Measurements from ENCODE around the gene GABARAPL2.
"Not testable (repeated sequence)": the region's sequence is repeated elsewhere in the genome, so short reads cannot be mapped to it uniquely, and the experiment has no call there.

The GABARAPL2 gene

DNA sequence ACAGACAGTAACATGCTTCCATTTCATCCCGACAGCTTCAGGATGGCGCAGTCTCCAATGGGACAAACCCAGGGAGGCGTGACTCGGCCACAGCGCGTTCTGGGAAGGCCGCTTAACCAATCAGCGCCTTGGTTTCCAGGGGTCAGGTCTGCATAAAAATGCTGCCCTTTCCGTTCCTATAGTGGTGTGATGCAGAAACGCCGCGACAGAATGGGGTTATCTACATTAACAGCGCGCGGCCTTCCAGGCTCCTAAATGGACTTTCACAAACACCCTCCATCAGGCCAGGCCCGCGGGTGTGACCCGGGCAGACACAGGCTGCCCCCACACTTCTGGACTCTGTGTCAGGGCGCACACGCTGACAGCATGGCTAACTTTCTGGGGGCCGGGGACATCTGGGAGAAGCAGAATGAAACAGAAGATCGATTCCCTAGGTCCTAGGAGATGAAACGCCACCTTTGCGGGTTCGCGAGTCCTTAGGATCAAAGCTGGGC, 10.9 kb upstream of the GABARAPL2 start:
- DNase-seq: no peak

DNA sequence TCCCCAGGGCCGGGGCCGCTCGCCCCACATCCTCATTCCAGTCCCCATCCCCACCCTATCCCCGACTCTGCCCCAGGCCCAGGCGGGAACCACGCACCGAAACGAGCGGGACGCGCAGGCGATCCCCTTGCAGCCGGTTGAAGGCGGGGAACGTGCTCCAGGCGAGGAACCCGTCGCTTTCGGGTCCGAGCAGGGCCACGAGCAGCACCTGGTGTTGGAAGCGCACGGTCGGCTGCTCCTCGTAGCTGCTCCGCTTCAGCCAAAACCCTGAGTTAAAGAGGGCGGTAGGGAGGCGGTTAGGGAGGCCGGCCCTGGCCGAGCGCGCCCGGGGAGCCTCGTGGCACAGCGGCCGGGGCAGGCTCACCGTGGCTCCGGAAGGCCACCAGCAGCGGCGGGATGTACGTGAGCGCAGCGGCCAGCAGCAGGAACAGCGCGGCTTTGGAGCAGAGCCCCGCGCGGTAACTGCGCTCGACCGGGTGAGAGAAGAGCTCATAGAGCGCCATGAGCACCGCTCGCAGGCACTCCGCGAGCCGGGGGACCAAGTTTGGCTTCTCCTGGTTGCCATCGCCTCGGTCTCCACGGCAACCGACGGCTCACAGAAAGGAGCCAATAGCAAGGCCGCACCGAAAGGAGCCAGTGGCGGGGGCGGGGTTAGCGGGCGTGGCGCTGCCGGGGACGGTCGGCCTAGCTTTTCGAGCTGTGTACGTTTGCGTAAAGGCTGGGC, 10.3 kb upstream of the GABARAPL2 start, which contains the start of gene TMEM231:
Gene TMEM231 (minus strand): TSS at position 546 of the 724 bp plus-strand sequence. CDS start 43 bp downstream, at position 503.
- DNase-seq: peak; percentile 94

DNA sequence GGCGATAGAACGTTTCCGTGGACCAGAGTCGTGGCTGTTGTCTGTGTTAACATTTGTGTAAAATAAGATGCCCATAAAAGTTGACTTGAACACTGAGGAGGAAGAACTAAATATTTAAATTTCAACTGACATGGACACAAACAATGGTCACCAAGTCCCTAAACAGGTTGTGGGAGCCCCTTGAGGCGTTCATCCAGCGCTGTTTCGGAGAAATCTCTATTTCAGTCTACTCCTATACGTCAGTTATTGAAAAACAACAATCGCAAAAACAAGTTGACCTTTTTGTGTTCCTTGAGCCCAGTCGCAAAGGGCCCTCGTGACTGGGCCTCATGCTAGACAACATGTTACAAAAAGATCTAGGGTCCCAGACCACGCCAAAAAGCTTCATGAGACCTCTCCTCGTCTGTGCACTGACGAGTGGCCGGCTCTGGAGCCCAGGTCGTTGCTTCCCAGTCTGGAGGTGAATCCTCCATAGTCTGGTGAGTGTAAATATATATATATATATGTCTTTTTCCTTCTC, 9.7 kb upstream of the GABARAPL2 start:
- no peak for DNase-seq

DNA sequence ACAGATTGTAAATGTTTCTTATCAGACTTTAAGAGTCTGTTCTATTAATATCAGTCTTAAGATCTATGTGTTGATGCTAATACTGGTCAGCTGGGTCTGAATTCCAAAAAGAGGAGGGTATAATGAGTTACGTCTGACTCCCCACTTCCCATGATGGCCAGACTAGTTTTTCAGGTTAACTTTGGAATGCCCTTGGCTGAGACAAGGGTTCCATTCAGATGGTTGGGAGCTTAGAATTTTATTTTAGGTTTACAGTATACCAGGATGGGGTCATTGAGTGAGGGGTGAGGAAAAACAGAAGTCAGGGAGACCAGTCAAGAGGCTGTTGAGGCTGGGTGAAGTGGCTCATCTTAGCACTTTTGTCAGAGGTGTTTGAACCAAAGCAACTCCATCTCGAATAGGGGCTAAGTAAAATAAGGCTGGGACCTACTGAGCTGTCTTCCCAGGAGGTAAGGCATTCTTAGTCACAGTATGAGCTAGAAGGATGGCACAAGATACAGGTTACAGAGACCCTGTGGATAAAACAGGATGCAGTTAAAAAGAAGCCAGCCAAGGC, 7.3 kb upstream of the GABARAPL2 start:
- no peak for DNase-seq

DNA sequence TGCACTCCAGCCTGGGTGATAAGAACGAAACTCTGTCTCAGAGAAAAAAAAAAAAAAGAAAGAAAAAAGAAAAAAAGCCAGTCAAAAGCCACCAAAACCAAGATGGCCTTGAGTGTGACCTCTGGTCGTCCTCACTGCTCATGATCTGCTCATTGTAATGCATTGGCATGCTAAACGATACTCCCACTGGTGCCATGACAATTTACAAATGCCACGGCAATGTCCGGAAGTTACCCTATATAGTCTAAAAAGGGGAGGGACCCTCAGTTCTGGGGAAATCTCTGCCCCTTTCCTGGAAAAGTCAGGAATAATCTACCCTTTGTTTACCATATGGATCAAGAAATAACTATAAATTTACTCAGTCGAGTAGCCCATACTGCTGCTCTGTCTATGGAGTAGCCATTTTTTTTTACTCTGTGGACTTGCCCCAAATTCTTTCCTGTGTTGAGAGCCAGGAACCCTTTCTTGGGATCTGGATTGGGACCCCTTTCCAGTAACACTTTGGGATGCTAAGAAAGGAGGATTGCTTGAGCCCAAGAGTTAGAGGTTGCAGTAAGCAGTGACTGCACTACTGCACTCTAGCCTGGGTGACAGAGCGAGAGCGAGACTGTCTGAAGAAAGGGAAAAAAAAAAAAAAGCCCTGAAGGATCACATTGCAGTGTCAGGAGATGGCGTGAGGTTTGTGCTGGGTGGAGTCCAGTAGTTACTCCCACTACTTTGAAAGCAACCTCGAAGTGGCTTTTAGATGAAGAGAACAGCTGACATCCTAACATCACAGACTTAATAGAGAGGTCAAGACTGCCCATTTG, 6.4 kb upstream of the GABARAPL2 start:
- no peak for DNase-seq

DNA sequence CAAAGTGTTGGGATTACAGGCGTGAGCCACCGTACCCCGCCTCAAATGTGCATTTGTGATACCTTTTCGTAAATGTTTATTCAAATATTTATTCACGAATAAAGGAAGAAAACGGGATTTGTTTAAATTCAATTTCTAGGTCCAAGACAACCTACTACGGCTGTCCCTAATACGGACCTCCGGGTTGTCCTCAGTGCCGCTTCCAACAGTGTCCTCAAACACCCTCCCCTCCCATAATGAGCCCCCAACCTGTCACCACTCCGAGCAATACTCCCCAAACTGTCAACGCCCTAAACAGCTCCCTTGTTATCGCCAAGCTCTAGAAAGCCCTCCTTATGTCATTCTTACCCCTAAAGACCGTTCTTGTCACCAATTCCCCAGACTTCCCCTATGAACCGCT, 539 bp upstream of the GABARAPL2 start:
- DNase-seq: no peak

DNA sequence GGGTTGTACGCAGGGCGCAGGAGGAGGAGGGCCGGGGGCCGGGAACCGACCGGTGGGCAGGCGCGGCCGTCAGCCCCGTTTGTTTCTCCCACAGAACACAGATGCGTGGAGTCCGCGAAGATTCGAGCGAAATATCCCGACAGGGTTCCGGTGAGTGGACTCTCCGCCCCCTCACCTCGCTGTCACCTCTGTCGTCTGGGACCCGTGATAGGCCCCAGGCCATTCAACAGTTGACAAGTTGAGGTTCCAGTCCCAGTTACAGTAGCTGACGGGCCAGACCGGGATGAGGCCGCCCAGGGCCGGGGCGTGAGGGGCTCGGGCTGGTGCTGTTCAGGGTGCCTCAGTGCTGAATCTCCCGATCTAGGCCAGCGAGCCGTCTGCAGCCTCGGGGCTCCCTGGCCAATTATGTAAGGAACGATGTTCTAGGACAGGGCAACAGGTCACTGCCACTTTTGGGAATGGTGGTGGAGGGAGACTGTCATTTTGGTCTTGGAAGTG, 628 bp downstream of the GABARAPL2 start:
- DNase-seq: no peak

DNA sequence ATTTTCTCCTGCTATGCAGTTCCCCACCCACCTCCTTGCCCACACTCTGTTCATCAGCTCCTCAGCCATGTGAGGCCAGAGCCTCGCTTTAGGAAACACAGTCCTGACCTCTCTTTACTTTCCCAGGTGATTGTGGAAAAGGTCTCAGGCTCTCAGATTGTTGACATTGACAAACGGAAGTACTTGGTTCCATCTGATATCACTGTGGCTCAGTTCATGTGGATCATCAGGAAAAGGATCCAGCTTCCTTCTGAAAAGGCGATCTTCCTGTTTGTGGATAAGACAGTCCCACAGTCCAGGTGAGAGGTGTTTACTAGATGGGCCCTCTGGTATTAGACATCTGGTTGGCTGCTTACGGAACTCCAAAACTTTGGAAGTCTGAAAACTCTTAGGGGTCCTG, 1.7 kb downstream of the GABARAPL2 start:
- DNase-seq: no peak

DNA sequence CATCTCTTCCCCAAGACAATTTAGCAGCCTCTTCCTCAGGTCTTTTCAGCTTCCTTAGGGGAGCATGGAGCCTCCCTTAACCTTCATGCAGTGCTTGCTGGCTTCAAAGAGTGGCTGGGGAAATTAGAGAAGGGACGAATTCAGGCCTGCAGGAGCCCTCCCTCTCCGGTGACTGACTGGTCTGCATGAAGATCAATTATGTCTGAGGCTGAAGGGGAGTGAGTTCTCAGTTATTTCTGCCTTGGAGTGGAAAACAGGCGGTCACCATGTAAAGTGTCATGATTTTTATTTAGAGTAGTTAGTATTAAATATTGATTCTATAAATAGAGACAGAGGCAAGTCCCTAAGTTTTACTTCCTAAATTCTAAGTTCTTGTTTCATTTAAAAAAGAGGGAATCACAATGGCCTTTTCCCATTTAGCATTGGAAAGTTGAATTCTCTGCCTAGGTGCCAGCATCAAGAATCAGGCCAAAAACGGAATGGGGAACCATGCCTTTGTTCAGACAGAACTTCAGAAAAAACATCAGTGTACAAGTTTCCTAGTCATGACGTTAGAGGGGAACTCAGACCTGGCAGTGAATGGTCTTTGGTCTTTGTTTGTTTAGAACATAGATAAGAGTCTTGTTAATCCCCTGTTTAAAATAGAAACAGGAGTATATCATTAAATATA, 4.4 kb downstream of the GABARAPL2 start:
- DNase-seq: no peak

DNA sequence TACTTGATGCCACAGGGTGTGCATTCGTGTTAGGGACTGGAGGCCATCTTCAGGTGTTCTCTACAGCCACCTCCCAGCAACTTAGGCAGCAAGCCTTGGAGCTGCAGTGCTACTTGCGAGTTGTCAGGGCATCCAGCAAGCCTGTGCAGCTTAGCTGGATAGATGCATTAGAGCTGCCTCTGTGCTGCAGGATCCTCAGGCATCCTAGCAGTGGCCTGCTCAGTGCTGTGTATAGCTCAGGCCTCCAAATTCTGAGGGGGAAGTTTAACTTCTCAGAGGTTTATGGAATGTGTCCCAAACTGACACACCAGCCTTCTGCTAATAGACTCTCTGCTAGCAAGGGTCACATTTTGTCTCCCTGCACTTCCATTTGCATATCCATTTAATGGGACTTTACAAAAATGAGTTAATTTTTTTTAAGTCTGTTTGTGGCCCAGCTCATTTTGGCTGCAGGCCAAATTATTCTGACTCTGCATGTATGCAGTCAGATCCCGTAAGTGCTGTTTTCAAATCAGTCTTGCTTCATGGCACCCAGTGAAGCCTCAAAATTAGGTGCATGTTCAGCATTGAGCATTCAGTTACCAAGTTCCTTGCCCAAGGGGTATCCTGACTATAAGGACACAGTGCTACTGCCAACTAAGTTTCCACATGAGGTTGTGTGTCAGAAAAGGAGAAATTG, 6.8 kb downstream of the GABARAPL2 start:
- DNase-seq: no peak

DNA sequence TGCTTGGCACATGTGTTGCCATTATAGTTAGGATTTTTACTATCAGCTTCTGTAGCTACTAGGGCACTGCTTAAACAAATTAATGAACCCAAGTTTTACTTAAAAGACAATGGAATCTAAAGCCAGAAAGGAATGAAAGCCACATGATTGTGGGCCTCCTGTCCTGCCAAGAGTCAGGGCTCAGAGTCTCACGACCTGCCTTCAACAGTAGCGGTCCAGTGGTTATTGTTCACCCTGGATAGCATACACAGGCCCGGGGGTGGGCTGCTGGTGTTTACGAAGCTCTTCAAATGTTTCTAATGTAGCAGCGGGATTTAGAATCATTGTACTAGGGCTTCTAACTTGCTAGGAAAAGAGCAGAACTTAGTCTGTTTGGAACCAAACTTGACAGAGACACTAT, 7.8 kb downstream of the GABARAPL2 start:
- DNase-seq: no peak

DNA sequence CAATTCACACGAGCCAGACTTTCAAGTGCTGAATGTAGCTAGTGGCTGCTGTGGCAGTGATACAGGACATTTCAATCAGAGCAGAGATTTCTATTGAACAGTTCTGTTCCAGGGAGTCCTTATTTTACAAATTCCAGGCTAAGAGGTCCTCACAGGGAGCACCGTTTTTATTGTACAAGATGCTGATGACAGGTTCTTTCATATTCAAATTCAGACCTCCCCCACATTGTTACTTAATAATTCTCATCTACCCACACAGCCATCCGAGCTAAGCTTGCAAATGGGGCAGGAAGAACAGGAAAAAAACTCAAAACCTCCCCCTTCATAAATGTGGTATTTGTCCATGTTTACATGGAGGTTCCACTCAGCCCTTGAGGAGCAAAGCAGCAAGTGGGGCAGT, 9.8 kb downstream of the GABARAPL2 start:
- no peak for DNase-seq

DNA sequence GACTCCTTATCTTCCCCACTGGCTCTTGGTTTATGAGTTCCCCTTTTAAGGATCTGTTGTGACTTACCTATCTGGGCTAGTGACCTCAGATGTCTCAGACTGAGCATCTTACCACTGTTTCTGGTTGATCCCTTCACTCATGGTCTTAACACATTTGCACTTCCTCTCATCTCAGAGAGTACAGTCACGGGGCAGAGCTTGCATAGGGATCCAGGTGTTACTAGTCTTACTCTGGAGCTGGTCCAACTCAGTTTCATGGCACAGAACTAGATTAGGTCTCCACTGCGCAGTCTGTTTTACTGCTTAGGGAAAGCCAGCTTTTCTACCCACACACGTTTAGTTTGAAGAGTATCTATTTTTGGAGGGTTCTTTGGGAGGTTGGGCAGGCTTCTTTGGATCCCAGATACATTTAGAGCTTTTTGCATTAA, 10.2 kb downstream of the GABARAPL2 start:
- DNase-seq: no peak

DNA sequence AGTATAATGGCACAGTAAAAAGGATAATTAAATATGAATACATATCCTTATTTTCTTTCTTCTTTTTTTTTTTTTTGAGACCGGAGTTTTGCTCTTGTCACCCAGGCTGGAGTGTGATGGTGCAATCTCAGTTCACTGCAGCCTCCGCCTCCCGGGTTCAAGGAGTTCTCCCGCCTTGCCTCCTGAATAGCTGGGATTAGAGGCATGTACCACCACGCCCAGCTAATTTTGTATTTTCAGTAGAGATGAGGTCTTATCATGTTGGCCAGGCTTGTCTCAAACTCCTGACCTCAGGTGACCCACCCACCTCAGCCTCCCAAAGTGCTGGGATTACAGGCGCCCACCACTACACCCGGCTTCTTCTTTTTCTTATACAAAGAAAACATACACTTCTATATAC, 12.0 kb downstream of the GABARAPL2 start:
- no peak for DNase-seq

DNA sequence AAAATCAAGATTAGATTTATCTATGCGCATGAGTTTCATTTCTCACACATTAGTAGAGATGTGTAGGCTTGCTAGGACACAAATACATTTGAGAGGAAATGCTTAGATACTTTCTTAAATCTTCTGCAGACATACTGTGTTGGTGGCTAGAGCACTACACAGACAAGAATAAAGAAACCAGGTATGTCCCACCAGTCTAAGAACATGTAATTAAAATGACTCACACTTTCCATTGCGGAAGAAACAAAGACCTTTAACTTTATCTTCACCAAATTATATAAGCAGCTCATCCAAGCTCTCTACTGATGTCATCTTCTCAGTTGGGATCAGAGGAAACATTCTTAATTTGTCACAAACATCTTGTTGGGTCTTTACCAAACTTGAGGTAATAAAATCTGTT, 12.5 kb downstream of the GABARAPL2 start:
- no peak for DNase-seq

DNA sequence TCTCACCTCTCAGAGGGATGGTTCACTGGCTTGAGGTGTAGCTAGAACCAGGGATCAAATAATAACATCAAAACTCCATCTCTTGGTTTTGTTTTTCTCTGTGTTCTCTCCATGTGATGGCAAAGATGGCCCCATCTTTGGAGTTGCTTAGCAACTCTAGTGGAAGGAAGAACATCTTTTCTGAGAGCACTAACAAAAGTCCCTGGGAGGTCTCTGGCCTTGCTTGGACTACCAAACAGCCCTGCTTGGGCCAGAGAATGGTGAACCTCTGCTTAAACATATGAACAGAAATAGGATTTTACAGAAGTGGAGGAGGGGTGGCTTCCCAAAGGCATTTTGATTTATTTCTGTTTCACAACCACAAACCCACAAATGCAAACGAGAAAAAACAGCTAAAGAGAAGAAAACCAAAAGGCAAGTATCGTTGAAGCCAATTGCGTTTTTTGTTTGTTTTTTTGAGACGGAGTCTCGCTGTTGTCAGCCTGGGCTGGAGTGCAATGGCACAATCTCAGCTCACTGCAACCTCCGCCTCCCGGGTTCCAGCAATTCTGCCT, 13.2 kb downstream of the GABARAPL2 start:
- no peak for DNase-seq

DNA sequence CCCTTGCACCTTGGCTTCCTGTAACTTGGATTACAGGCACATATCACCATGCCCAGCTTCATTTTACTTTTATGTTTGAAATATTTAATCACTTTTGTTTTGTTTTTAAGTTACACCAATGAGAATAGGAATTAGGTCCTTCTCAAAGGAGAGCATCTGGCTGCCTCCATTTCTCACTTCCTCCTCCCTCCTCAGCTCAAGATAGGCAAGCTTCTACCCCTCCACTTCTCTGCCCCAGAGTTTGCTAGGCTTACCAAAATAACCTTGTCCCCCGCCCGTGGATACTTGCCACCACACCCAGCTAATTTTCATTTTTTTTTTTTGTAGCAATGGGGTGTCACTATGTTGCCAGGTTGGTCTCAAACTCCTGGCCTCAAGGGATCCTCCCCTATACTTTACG, 17.9 kb downstream of the GABARAPL2 start:
- DNase-seq: no peak

DNA sequence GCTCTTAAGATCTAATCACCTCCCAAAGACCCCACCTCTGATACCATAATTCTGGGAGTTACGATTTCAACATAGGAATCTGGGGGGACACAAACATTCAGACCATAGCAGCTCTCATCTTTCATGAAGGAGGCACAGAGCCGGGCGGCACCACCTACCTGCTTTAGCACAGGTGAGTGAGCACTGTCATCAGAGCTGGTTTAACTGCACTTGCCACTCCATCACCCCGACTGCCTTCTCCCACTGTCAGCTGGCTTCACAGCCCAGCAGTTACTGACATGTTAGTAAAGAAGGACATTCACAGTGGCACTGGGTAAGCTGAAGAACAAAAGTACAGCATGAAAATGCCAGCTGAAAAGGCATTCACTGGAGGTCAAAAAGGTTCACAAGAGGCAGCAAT, 22.5 kb downstream of the GABARAPL2 start:
- no peak for DNase-seq

DNA sequence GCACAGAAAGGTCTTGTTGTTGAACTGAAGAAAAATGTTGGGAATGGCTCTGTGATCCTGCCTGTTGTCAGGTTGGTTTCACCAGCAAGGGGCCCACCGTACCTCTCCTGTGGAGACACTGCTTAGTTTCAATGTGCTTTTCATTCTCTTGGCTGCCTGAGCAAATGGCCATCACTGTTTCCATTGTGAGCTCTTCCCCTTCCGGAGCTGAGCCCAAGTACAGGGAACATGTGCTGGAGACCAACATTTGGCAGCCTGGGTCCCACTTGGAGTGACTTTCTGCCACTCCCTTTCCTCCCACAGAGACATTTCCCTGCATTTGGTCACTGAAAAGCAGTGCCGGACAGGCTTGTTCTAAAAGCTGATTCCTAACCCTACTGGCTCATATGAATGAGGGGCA, 23.1 kb downstream of the GABARAPL2 start:
- DNase-seq: no peak

DNA sequence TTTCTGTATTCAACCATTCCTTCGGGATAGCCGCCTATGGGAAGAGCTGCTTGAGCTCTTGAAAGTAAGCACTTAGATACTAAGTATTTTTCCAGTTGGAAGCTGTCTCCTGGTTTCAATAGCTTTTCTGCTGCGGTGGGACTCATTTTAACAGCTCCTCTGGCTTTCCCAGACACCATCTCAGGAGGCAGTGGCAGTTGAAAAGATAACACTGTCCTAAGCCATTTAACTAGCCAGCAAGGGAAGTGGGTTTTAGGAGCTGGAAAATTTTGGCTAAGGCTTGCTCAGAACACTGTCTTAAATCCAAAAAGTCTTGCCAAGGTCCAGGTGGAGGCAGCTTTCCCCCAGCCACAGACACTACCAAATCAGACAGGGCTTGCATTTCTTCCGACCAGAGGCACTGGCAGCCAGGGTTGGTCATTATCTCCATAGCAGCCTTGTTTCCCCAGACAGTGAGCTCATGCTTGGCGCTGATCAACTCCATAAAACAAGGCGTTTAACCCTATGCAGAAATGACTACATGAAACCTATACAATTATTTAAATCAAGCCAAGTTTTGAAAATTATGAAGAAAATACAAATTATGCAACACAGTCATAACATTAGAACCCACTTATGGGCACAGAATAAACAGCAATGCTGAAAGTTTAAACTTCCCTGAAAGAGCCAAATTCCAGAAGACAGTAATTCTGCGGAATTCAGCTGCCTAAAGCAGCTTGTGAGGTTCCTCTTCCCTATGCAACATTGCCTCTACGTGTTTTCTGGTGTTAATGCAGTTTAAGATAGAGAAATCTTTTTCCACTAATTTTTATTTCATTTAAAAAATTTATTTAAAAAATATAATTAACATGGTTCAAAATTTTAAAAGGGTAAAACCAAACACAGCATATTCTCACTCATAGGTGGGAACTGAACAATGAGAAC, 25.0 kb downstream of the GABARAPL2 start:
- no peak for DNase-seq

DNA sequence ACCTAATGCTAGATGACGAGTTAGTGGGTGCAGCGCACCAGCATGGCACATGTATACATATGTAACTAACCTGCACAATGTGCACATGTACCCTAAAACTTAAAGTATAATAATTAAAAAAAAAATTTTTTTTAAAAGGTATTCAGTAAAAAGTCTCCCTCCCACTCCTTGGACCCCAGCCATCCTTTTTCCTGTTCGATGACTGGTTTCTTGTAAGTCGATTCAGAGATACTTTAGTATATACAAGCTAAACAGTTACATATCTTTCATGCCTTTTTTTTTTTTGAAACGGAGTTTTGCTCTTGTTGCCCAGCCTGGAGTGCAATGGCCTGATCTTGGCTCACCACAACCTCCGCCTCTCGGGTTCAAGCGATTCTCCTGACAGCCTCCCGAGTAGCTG, 25.7 kb downstream of the GABARAPL2 start:
- not testable (repeated sequence) for DNase-seq

Data from activated CD4-positive, alpha-beta T cell treated with anti-CD3 and anti-CD28 coated beads for 1 hour (primary cell).